HEK293T (cell line): Measurements from ENCODE around the gene WDR18.

ENCODE experiments used
- FOXK2 ChIP-seq: fragments of 450-650 bp; IDR thresholded peaks from 2 replicates; pipeline ENCODE4 v1.6.1; 2016; ENCODE audit warnings: mild to moderate bottlenecking
- FOXM1 ChIP-seq: fragments of 450-650 bp; IDR thresholded peaks from 2 replicates; pipeline ENCODE4 v1.6.1; 2017; ENCODE audit warnings: mild to moderate bottlenecking, borderline replicate concordance
- SP1 ChIP-seq: fragments of 450-650 bp; IDR thresholded peaks from 2 replicates; pipeline ENCODE4 v1.6.1; 2017
- ZNF384 ChIP-seq: fragments of 450-650 bp; IDR thresholded peaks from 2 replicates; pipeline ENCODE4 v1.6.1; 2016

DNA sequence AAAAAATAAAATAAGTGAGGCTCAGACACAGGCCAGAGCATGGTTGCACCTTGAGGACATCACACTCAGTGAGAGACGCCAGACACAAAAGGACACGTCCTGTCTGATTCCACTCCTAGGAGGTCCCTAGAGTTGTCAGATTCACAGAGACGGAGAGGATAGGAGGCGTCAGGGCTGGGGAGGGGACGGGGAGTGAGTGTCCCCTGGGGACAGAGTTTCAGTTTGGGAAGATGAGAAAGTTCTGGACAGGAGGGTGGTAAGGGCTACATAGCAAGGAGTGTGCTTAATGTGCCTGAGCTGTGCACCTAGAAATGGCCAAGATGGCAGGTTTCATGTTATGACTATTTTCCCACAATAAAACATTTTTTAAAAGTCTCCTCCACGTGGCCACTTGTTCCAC lies 13.9 kb downstream of the WDR18 start:
- TF ChIP-seq SP1 (no peak), FOXM1 (no peak), FOXK2 (no peak), ZNF384 (no peak)
